K562 (cell line): ENCODE measurements around the gene SH2D5. TPM values are rescaled to one million over a fixed set of nuclear protein-coding genes. Genes with fewer than 3 reads are reported as not detected.

Source experiments
- ATF7 ChIP-seq: fragments of 450-650 bp; IDR thresholded peaks from 2 replicates; pipeline ENCODE4 v1.7.1; 2014; ENCODE audit warnings: mild to moderate bottlenecking, moderate library complexity
- CC2D1A ChIP-seq: fragments of 450-650 bp; IDR thresholded peaks from 2 replicates; pipeline ENCODE4 v1.6.1; 2017; ENCODE audit warnings: mild to moderate bottlenecking
- CREB1 ChIP-seq, 2 experiments: sonication (generic) in 1 of 2; formaldehyde crosslinking in 1 of 2; IDR thresholded peaks; 2 replicates each; pipeline versions ENCODE4 v1.6.1 to v1.8.0; 2012 to 2022; ENCODE audit warnings: inconsistent platforms in 1 of 2, mild to moderate bottlenecking in 1 of 2, missing genetic modification reagents in 1 of 2, moderate library complexity in 1 of 2
- CREM ChIP-seq: IDR thresholded peaks from 2 replicates; pipeline ENCODE4 v1.6.1; 2014; ENCODE audit warnings: antibody characterized with exemption, low read depth
- CTBP1 ChIP-seq: fragments of 450-650 bp; IDR thresholded peaks from 2 replicates; pipeline ENCODE4 v1.6.1; 2016; ENCODE audit warnings: borderline replicate concordance
- ELF1 ChIP-seq: fragments of 200-800 bp; sonication (Bioruptor generic); IDR thresholded peaks from 2 replicates; pipeline ENCODE4 v1.6.1; 2016; ENCODE audit warnings: missing genetic modification characterization, missing compliant biosample characterization
- ETV5 ChIP-seq: sonication (generic); formaldehyde crosslinking; IDR thresholded peaks from 2 replicates; pipeline ENCODE4 v1.4.0; 2020; ENCODE audit warnings: low read depth, mild to moderate bottlenecking, missing genetic modification reagents
- FIP1L1 ChIP-seq: fragments of 200-400 bp; formaldehyde crosslinking; IDR thresholded peaks from 2 replicates; pipeline ENCODE4 v1.6.1; 2018; ENCODE audit warnings: mild to moderate bottlenecking, low read depth, low read length; ENCODE audit not compliant: poor library complexity, severe bottlenecking
- FOXK2 ChIP-seq, 2 experiments: fragments of 450-650 bp; IDR thresholded peaks in 1 of 2; conservative IDR thresholded peaks in 1 of 2; 2 replicates each; pipeline ENCODE4 v1.6.1; 2016; ENCODE audit warnings: low read depth in 2 of 2, mild to moderate bottlenecking in 1 of 2
- FOXM1 ChIP-seq, 2 experiments: fragments of 450-650 bp in 1 of 2; sonication (generic) in 1 of 2; formaldehyde crosslinking in 1 of 2; IDR thresholded peaks; 2 replicates each; pipeline versions ENCODE4 v1.6.1 to v1.9.0; 2017 to 2022; ENCODE audit warnings: low read depth in 2 of 2, mild to moderate bottlenecking in 2 of 2, missing genetic modification reagents in 1 of 2, moderate library complexity in 1 of 2
- GATA2 ChIP-seq: sonication (generic); formaldehyde crosslinking; IDR thresholded peaks from 2 replicates; pipeline ENCODE4 v1.4.0; 2020; ENCODE audit warnings: mild to moderate bottlenecking, missing genetic modification reagents
- HDAC2 ChIP-seq: fragments of 450-650 bp; IDR thresholded peaks from 2 replicates; pipeline ENCODE4 v1.6.1; 2016; ENCODE audit warnings: mild to moderate bottlenecking
- HNRNPLL ChIP-seq: fragments of 200-400 bp; formaldehyde crosslinking; IDR thresholded peaks from 2 replicates; pipeline ENCODE4 v1.6.1; 2017; ENCODE audit warnings: low read length, low read depth, mild to moderate bottlenecking; ENCODE audit not compliant: poor library complexity, severe bottlenecking
- KLF1 ChIP-seq: fragments of 450-650 bp; IDR thresholded peaks from 2 replicates; pipeline ENCODE4 v1.6.1; 2016; ENCODE audit warnings: missing genetic modification characterization, missing compliant biosample characterization
- L3MBTL2 ChIP-seq: fragments of 450-650 bp; IDR thresholded peaks from 2 replicates; pipeline ENCODE4 v1.6.1; 2016; ENCODE audit warnings: mild to moderate bottlenecking, moderate library complexity
- LARP7 ChIP-seq: fragments of 450-650 bp; IDR thresholded peaks from 2 replicates; pipeline ENCODE4 v1.6.1; 2016
- MECOM ChIP-seq: fragments of 250-450 bp; sonication (Bioruptor Pico); IDR thresholded peaks from 2 replicates; pipeline ENCODE4 v1.8.0; 2022; ENCODE audit warnings: inconsistent platforms
- NFXL1 ChIP-seq: fragments of 450-650 bp; formaldehyde crosslinking; IDR thresholded peaks from 2 replicates; pipeline ENCODE4 v1.4.0; 2021; ENCODE audit warnings: mild to moderate bottlenecking
- NRF1 ChIP-seq, 2 experiments: fragments of 450-650 bp; IDR thresholded peaks in 1 of 2; conservative IDR thresholded peaks in 1 of 2; 2 replicates each; pipeline ENCODE4 v1.6.1; 2014; ENCODE audit warnings: mild to moderate bottlenecking in 2 of 2
- RAD21 ChIP-seq, 2 experiments: fragments of 250-450 bp in 1 of 2; fragments of 450-650 bp in 1 of 2; sonication (Bioruptor Pico) in 1 of 2; formaldehyde crosslinking in 1 of 2; IDR thresholded peaks in 1 of 2; conservative IDR thresholded peaks in 1 of 2; 2 replicates each; pipeline versions ENCODE4 v1.4.0 to v1.8.0; 2020 to 2022; ENCODE audit warnings: mild to moderate bottlenecking in 2 of 2, moderate library complexity in 1 of 2
- SMC3 ChIP-seq: conservative IDR thresholded peaks from 2 replicates; pipeline ENCODE4 v1.6.1; 2011; ENCODE audit warnings: low read depth, low read length, improper control_type of control experiment; ENCODE audit not compliant: insufficient read depth
- SOX6 ChIP-seq: fragments of 450-650 bp; IDR thresholded peaks from 2 replicates; pipeline ENCODE4 v1.6.1; 2014; ENCODE audit warnings: mild to moderate bottlenecking
- SUPT5H ChIP-seq: fragments of 450-650 bp; IDR thresholded peaks from 2 replicates; pipeline ENCODE4 v1.6.1; 2016
- TGIF2 ChIP-seq: sonication (generic); formaldehyde crosslinking; IDR thresholded peaks from 2 replicates; pipeline ENCODE4 v1.8.1; 2022; ENCODE audit warnings: mild to moderate bottlenecking, missing genetic modification reagents, moderate library complexity
- TSC22D4 ChIP-seq: fragments of 450-650 bp; IDR thresholded peaks from 2 replicates; pipeline ENCODE4 v1.6.1; 2016; ENCODE audit warnings: missing genetic modification characterization, missing biosample characterization, control low read depth
- ZFP36 ChIP-seq: fragments of 150-350 bp; IDR thresholded peaks from 2 replicates; pipeline ENCODE4 v1.6.1; 2018; ENCODE audit warnings: low read length, low read depth; ENCODE audit not compliant: partially characterized antibody
- ZNF134 ChIP-seq: fragments of 250-450 bp; sonication (Bioruptor Pico); conservative IDR thresholded peaks from 2 replicates; pipeline ENCODE4 v1.4.0; 2020
- ZNF175 ChIP-seq: fragments of 200-800 bp; sonication (Bioruptor generic); IDR thresholded peaks from 2 replicates; pipeline ENCODE4 v1.6.1; 2016; ENCODE audit warnings: low read depth, mild to moderate bottlenecking, missing genetic modification characterization, missing compliant biosample characterization
- ZNF398 ChIP-seq: fragments of 250-450 bp; sonication (Bioruptor Pico); IDR thresholded peaks from 2 replicates; pipeline ENCODE4 v1.8.0; 2021; ENCODE audit warnings: moderate library complexity, mild to moderate bottlenecking, inconsistent platforms
- polyA plus RNA-seq, 8 experiments: library from polyadenylated mRNA; depleted of rRNA in 4 of 8; stranded (reverse) in 5 of 8; unstranded in 3 of 8; fragments of >200 nt; fragmentation: Nextera tagmentation in 2 of 8; fragmentation: Illumina TruSeq in 1 of 8; extraction: Ambion mirVana in 2 of 8; extraction: Trizol in 1 of 8; gene quantifications; 2 replicates each; pipeline versions ENCODE4 v1.2.1 to v1.2.3, GENCODE V29; 2011 to 2014; ENCODE audit warnings: inconsistent platforms in 1 of 8, missing spikeins in 1 of 8
- total RNA-seq, 7 experiments: library from RNA; depleted of rRNA in 6 of 7; stranded (reverse); fragments of >200 nt in 6 of 7; fragmentation: Illumina TruSeq in 2 of 7; extraction: Trizol in 2 of 7; gene quantifications; 2 replicates each; pipeline versions ENCODE4 v1.2.1 to v1.2.3, GENCODE V29; 2011 to 2021; ENCODE audit warnings: low replicate concordance in 1 of 7

Gene SH2D5
- total and polyA plus RNA-seq, 9 of the 15 experiments (the other 6 are each of a cell fraction or from before 2014, with no cell fraction given), result 0.06 to 0.11 TPM; not detected in 7

GRCh38 chr1:20696397-20697333 is 35.8 kb downstream of the SH2D5 start (continued):
- peak in 1 of 2 experiments; percentile 28; a peak in 2 of 4 replicates for TF ChIP-seq NRF1 (conservative IDR thresholded peaks at IDR 0.05 in 1 of 2, IDR thresholded peaks at IDR 0.05 in 1 of 2)
- peak; percentile 96 for TF ChIP-seq KLF1 (tag)
- TF ChIP-seq TSC22D4, result no peak
- no peak for TF ChIP-seq MECOM
- TF ChIP-seq RAD21 (CRISPR knock-in tag; conservative IDR thresholded peaks at IDR 0.05 in 1 of 2, IDR thresholded peaks at IDR 0.05 in 1 of 2), result peak; percentile 89 to 93
- TF ChIP-seq SMC3, result peak; percentile 92
- peak; percentile 74 for TF ChIP-seq ETV5 (CRISPR knock-in tag)
- TF ChIP-seq CREB1 (IDR thresholded peaks at IDR 0.05), result no peak; the same call in 1 of the 2 replicates
- TF ChIP-seq CREB1 (CRISPR knock-in tag; IDR thresholded peaks at IDR 0.05), result peak; percentile 67
- peak; percentile 94 for TF ChIP-seq L3MBTL2
- TF ChIP-seq FIP1L1, result no peak
- no peak; the same call in 1 of the 2 replicates for TF ChIP-seq ELF1 (tag)
- no peak for TF ChIP-seq TGIF2 (CRISPR knock-in tag)
- peak; percentile 95 for TF ChIP-seq CC2D1A
- no peak for TF ChIP-seq ZNF398 (CRISPR knock-in tag)
- no peak for TF ChIP-seq HNRNPLL
- no peak for TF ChIP-seq FOXK2 (conservative IDR thresholded peaks at IDR 0.05 in 1 of 2, IDR thresholded peaks at IDR 0.05 in 1 of 2; ENCODE audit: low read depth in 2 of 2)
- TF ChIP-seq SUPT5H, result no peak
- peak; percentile 67 for TF ChIP-seq CREM
- 0 out of 2 replicates have a peak, but pooled peaks have one; percentile 67 for TF ChIP-seq HDAC2
- TF ChIP-seq GATA2 (CRISPR knock-in tag), result no peak
- peak; percentile 53; the same call in 1 of the 2 replicates for TF ChIP-seq LARP7
- TF ChIP-seq SOX6, result no peak
- TF ChIP-seq NFXL1 (CRISPR knock-in tag), result no peak
- TF ChIP-seq ZFP36, result peak; percentile 11
- no peak for TF ChIP-seq FOXM1 (IDR thresholded peaks at IDR 0.05; ENCODE audit: low read depth)
- peak; percentile 55; the same call in 1 of the 2 replicates for TF ChIP-seq FOXM1 (CRISPR knock-in tag; IDR thresholded peaks at IDR 0.05; ENCODE audit: low read depth)
- no peak for TF ChIP-seq ZNF134 (CRISPR knock-in tag)
- peak; percentile 54; the same call in 1 of the 2 replicates for TF ChIP-seq ATF7
- TF ChIP-seq CTBP1, result peak; percentile 88
- 0 out of 2 replicates have a peak, but pooled peaks have one; percentile 35 for TF ChIP-seq ZNF175 (CRISPR knock-in tag)
